Esophagus squamous epithelium (tissue), 4 donors: ENCODE data around the gene BICRAL.

Experiments used
- CTCF ChIP-seq, 6 experiments: fragments of 450-650 bp in 4 of 6; fragments of 200-600 bp in 2 of 6; sonication (generic) in 2 of 6; IDR thresholded peaks; one replicate each; pipeline ENCODE4 v1.5.1; 2016 to 2019; ENCODE audit warnings: antibody characterized with exemption in 6 of 6, mild to moderate bottlenecking in 4 of 6, moderate library complexity in 4 of 6
- POLR2A ChIP-seq, 4 donors: fragments of 450-650 bp; IDR thresholded peaks; one replicate each; pipeline ENCODE4 v1.6.1; 2017; ENCODE audit warnings: antibody characterized with exemption in 4 of 4, mild to moderate bottlenecking in 4 of 4, moderate library complexity in 3 of 4

GRCh38 chr6:42783177-42783875 lies 1.5 kb downstream of the BICRAL start:
- TF ChIP-seq CTCF (IDR thresholded peaks at IDR 0.05), result no peak
- TF ChIP-seq POLR2A (IDR thresholded peaks at IDR 0.05), result no peak
